Measurements from ENCODE around the gene KCP.

The KCP gene

GRCh38 chr7:128885370-128886187 lies 24.9 kb downstream of the KCP start:
- no peak for DNase-seq

GRCh38 chr7:128884561-128885369 lies 25.7 kb downstream of the KCP start:
- no peak for DNase-seq

DNA sequence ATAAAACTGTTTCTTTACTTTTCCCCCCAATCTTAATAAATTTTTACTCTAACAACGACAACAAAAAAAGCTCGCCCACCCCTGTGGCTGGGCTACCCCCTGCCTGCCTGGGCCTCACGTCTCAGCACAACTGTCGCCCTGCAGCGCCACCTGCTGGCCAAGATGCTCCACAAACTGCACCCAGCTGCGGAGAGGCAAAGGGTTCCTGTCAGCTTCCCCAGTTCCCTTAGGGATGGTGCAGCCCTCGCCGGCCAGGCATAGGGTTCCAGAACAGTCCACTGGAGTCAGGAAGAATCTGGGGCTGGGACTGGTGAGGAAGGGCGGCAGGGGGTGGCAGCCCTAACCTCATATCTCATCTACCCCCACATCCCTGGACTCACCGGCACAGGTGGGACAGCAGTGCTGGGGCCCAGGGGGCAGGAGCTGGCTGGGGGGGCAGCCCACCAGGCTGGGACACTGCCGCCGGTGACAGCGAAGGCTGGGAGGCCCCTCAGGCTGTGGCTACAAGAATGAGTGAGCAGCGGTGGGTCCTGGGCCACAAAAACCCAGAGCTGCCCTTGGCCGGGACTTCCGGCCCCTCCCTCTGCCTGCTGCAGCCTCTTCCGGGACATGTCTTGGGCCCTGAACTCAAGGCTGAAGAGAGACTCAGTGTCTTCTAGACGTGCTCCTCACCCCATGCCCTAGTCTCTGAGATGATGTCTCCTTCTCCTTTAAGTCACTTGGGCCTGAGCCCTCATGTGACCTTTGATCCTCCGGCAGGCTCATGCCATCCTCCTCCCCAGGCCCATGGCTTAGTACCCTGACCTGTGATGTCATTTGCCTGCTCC lies 26.7 kb downstream of the KCP start:
- peak; percentile 72 to 84 (median 76) for DNase-seq

DNA sequence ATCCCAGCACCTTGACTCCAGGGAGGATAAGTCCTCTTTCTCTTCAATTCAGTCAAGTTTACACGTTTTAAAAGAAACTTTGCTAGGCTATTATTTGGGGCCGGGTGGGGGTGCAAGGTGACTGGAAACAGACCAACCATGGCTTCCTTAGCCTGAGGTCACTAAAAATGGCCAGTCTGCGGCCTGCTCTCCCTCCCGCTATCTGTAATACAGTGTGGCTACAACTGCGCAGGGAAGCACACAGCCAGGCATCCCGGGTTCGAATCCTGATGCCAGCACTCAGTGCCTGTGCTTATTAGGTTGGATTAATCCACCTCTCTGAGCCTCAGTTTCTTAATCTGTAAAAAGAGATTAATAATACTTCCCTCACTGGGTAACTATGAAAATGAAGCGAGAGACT lies 28.4 kb downstream of the KCP start:
- no peak for DNase-seq

- no peak for DNase-seq
Measured at GRCh38 chr7:128881458-128882125, 28.9 kb downstream of the KCP start.

GRCh38 chr7:128880791-128881457 lies 29.6 kb downstream of the KCP start:
- DNase-seq: no peak

GRCh38 chr7:128879939-128880746 lies 30.4 kb downstream of the KCP start:
- DNase-seq: no peak

- DNase-seq: no peak
Measured at GRCh38 chr7:128879461-128879938, 31.0 kb downstream of the KCP start.

DNA sequence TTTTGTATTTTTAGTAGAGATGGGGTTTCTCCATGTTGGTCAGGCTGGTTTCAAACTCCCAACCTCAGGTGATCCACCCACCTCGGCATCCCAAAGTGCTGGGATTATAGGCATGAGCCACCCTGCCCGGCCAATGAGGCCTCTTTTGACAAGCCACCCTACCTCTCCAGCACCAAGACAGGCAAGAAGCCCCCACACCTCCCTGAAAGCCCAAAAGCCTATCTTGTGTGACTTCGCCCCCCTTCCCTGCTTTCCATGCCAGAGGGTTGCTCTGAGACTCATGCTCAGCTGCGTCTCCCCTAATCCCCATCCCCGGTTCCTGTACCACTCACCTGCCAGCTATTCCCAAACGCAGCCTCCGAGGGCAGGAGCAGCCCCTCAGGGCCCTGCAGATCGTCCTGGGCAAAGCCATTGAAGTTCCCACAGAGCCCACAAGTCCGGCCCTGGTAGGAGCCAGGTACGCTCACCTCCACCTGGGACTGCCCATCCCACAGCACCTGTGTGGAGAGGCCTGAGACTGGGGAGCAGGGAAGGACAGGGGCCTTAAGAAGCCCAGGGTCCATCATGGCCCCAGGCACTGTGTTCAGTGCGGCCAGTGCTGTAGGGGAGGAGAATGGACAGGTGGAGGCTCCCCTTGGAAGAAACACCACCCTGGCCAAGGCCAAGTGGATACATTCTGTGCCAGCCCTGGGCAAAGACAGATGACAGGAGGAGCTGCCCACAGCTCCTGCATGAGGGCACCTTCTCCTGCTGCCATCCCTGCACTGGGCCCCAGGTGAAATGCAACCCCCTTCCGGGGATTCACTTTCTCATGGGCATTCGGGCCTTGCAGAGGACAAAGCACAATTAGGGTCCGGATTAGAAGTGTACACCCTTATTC lies 32.0 kb downstream of the KCP start:
- no peak for DNase-seq

DNA sequence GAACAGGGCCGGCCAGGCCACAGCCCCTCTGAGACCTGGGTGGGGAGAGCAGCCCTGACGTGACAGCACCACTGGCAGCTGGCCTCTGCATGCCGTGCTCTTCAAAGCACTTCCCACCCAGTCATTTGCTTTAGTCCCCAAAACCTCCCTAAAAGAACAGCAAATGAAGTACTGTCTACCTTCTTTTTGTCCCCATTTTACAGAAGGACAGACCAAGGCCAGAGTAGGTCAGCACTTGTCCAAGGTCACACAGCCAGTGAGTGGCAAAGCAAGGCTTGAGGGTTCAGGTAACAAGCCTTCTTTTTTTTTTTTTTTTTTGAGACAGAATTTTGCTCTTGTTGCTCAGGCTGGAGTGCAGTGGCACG lies 32.8 kb downstream of the KCP start:
- DNase-seq: no peak

DNA sequence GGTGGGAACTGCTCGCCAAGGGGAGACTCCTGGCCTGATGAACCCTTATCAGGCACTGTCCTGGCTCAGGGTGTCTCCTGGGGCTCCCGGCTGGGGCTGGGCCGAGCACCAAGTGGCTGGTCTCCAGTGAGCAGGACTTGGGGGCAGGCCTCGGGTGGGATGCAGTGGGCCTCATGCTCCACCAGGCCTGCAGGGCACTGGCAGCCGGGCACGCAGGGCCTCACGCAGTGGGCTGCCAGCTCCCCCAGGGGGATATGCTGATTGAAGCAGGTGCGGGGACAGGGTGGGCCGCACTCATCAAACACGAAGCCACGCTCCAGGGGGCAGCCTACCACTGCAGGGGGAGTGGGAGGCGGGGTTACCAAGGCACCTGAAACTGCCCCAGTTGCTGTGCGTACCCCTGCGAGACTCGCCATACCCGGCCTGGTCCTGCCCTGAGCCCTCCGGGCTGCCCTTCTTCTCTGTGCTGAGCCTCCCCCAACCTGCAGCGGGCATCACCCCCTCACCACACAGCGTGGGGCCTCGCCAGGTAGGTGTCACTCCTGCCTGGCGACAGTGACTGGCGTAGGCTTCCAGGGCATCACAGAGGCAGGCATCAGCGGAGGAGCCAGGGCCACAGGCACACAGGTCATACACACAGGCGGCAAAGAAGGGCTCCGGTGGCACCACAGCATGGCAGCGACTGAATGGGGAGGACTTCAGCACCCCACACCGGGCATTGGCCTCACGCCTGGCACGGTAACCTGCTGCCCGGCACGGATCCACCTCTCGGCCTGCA lies 33.3 kb downstream of the KCP start:
- no peak for DNase-seq

DNA sequence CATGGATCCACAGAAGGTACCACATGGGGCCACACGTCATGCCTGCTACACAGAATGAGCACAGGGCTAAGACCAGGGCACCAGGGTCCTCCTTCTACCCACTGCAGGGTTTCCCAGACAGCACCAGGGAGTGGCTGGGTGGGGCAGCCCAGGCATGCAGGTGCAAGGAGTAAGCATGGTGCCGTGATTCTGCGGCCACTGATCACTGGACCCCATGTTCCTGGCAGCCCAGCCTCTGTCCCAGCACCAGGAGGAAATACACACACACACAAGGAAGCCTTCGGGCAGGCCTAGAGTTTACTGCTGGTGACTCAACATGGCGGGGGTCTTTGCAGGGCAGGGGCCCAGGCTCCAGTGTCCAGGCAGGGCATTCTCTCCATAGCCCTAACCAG lies 33.9 kb downstream of the KCP start:
- DNase-seq: no peak

DNA sequence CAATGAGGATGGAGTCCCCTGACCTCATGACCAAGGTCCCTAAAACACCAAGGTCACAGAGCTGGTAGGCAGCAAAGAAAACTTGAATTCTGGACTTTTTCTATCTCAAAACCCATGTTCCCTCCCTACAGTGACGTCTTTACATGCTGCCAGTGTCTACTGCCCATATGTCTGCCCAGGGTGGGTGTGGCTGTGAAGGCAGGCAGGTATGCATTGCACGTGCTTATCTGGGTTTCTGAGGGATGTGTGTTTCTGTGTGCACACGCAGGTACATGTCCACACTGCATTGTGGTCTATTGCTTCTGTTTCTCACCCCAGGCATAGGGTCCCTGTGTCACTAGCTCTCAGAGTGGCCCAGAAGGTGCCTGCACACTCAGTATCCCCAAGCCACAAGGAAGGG lies 34.4 kb downstream of the KCP start:
- DNase-seq: no peak

- no peak for DNase-seq
Measured at GRCh38 chr7:128875523-128875948, 35.0 kb downstream of the KCP start.

GRCh38 chr7:128874140-128875031 lies 36.1 kb downstream of the KCP start:
- DNase-seq: no peak

- DNase-seq: no peak
Measured at GRCh38 chr7:128873234-128873633, 37.3 kb downstream of the KCP start.

DNA sequence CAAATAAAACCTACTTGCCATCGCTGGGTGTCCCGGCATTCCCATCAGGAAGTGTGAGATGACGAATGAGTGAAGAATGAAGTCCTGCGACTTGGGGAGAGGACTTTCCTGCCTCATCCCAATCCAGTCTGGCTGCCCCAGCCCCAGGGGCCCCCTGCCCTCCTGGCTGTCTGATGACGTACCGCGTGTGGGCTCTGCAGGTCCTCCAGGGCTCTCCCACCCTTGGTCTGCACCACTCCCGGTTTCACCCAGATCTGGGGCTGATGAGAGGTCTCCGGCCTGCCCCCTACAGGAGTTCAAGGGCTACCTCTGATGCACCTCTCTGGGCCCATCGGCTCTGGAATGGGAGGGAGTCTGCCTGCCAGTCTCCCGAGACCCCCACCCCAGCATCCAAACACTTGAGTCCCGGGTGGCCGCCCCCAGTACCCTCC lies 38.1 kb downstream of the KCP start:
- DNase-seq: no peak

DNA sequence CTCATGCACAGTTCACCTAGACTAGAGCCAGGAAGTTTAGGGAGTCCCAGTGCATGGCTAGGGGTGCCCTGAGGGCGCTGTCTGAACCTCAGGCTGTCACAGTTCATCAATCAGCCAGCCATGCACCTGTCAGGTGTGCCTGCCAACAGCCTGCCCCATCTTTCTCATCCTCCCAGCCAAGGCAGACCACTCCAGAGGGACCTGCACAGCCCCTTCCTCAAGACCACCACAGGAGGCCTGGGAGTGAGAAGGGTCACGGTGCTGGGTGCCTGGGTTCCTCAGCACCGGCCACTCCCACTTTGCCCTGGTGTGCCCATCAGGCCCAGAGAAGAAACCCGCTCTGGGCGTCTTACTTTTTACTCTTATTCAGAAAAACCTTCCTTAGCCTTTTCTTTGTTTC lies 39.5 kb downstream of the KCP start:
- no peak for DNase-seq

All from activated CD4-positive, CD25-positive, alpha-beta regulatory T cell (primary cell).